SK-N-SH treated with all-trans-retinoic acid at 6 μM for 48 hours (cell line): Measurements from ENCODE around the gene PLAAT3.

Source experiments
- ESRRG ChIP-seq: fragments of 250-450 bp; sonication (Bioruptor Pico); IDR thresholded peaks from 2 replicates; pipeline ENCODE4 v1.6.1; 2021; ENCODE audit warnings: mild to moderate bottlenecking
- OSR1 ChIP-seq: fragments of 250-450 bp; sonication (Bioruptor Pico); IDR thresholded peaks from 2 replicates; pipeline ENCODE4 v1.8.0; 2022; ENCODE audit warnings: moderate library complexity, mild to moderate bottlenecking, inconsistent platforms
- PPARA ChIP-seq: fragments of 250-450 bp; sonication (Bioruptor Pico); IDR thresholded peaks from 2 replicates; pipeline ENCODE4 v1.5.0; 2020; ENCODE audit warnings: mild to moderate bottlenecking, borderline replicate concordance
- RARB ChIP-seq: fragments of 250-450 bp; sonication (Bioruptor Pico); IDR thresholded peaks from 2 replicates; pipeline ENCODE4 v1.8.0; 2021; ENCODE audit warnings: mild to moderate bottlenecking, moderate library complexity
- SNAI2 ChIP-seq: fragments of 250-450 bp; sonication (Bioruptor Pico); IDR thresholded peaks from 2 replicates; pipeline ENCODE4 v1.5.0; 2020; ENCODE audit warnings: mild to moderate bottlenecking, moderate library complexity
- TF ChIP-seq, protein P1 (sequence below): fragments of 250-450 bp; sonication (Bioruptor Pico); IDR thresholded peaks from 2 replicates; pipeline ENCODE4 v1.8.0; 2020; ENCODE audit warnings: mild to moderate bottlenecking, moderate library complexity, borderline replicate concordance
- TF ChIP-seq, protein P2 (sequence below): fragments of 250-450 bp; sonication (Bioruptor Pico); IDR thresholded peaks from 2 replicates; pipeline ENCODE4 v1.5.1; 2020; ENCODE audit warnings: low read depth, mild to moderate bottlenecking, moderate library complexity

DNA sequence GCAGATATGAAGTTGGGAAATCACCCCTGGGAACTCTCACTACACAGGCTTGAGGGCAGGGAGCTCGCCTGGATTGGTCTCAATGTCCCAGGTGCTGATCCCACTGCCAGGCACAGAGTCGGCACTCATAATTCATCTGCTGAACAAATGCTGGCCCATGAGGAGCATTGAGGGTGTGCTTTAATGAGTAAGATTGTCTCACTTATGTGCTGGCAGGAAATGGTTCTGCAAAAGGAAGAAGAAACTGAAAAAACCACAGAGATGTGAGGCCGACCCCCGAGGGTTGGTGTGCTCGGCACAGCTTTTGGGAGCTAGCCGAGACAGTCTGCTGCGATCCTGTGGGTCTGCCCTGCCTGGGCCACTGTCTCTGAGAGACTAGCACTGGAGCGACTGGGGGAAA is 60.5 kb downstream of the PLAAT3 start:
- no peak for TF ChIP-seq SNAI2 (CRISPR knock-in tag)
- TF ChIP-seq, protein P1, sequence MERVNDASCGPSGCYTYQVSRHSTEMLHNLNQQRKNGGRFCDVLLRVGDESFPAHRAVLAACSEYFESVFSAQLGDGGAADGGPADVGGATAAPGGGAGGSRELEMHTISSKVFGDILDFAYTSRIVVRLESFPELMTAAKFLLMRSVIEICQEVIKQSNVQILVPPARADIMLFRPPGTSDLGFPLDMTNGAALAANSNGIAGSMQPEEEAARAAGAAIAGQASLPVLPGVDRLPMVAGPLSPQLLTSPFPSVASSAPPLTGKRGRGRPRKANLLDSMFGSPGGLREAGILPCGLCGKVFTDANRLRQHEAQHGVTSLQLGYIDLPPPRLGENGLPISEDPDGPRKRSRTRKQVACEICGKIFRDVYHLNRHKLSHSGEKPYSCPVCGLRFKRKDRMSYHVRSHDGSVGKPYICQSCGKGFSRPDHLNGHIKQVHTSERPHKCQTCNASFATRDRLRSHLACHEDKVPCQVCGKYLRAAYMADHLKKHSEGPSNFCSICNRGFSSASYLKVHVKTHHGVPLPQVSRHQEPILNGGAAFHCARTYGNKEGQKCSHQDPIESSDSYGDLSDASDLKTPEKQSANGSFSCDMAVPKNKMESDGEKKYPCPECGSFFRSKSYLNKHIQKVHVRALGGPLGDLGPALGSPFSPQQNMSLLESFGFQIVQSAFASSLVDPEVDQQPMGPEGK (CRISPR knock-in tag), result no peak
- TF ChIP-seq, protein P2, sequence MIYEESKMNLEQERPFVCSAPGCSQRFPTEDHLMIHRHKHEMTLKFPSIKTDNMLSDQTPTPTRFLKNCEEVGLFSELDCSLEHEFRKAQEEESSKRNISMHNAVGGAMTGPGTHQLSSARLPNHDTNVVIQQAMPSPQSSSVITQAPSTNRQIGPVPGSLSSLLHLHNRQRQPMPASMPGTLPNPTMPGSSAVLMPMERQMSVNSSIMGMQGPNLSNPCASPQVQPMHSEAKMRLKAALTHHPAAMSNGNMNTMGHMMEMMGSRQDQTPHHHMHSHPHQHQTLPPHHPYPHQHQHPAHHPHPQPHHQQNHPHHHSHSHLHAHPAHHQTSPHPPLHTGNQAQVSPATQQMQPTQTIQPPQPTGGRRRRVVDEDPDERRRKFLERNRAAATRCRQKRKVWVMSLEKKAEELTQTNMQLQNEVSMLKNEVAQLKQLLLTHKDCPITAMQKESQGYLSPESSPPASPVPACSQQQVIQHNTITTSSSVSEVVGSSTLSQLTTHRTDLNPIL (CRISPR knock-in tag), result no peak
- no peak for TF ChIP-seq OSR1
- no peak for TF ChIP-seq PPARA (CRISPR knock-in tag)
- no peak for TF ChIP-seq RARB (CRISPR knock-in tag)
- no peak for TF ChIP-seq ESRRG (CRISPR knock-in tag)
